SK-N-SH treated with all-trans-retinoic acid at 6 μM for 48 hours (cell line): Measurements from ENCODE around the gene HRG.

ENCODE experiments used
- ATAC-seq: fragments of 200-7000 bp; cut with Tn5 transposase; 3 replicates; pipeline ENCODE4 v1.9.1; 2020; ENCODE audit warnings: mild to moderate bottlenecking, moderate library complexity
- ARNTL ChIP-seq: fragments of 450-650 bp; formaldehyde crosslinking; IDR thresholded peaks from 2 replicates; pipeline ENCODE4 v1.5.0; 2020; ENCODE audit warnings: low read depth, mild to moderate bottlenecking, moderate library complexity, borderline replicate concordance
- BACH2 ChIP-seq: fragments of 250-450 bp; sonication (Bioruptor Pico); IDR thresholded peaks from 2 replicates; pipeline ENCODE4 v1.9.0; 2021; ENCODE audit warnings: mild to moderate bottlenecking, borderline replicate concordance
- CREB5 ChIP-seq: fragments of 250-450 bp; sonication (Bioruptor Pico); IDR thresholded peaks from 2 replicates; pipeline ENCODE4 v1.5.1; 2020; ENCODE audit warnings: low read depth, mild to moderate bottlenecking, moderate library complexity
- CSRNP3 ChIP-seq: fragments of 250-450 bp; sonication (Bioruptor Pico); IDR thresholded peaks from 2 replicates; pipeline ENCODE4 v1.5.1; 2021; ENCODE audit warnings: mild to moderate bottlenecking, moderate library complexity
- ESRRG ChIP-seq: fragments of 250-450 bp; sonication (Bioruptor Pico); IDR thresholded peaks from 2 replicates; pipeline ENCODE4 v1.6.1; 2021; ENCODE audit warnings: mild to moderate bottlenecking
- GLIS3 ChIP-seq: fragments of 250-450 bp; sonication (Bioruptor Pico); IDR thresholded peaks from 2 replicates; pipeline ENCODE4 v1.5.0; 2020; ENCODE audit warnings: mild to moderate bottlenecking, moderate library complexity
- OSR1 ChIP-seq: fragments of 250-450 bp; sonication (Bioruptor Pico); IDR thresholded peaks from 2 replicates; pipeline ENCODE4 v1.8.0; 2022; ENCODE audit warnings: moderate library complexity, mild to moderate bottlenecking, inconsistent platforms
- PATZ1 ChIP-seq: fragments of 250-450 bp; sonication (Bioruptor Pico); IDR thresholded peaks from 2 replicates; pipeline ENCODE4 v1.8.0; 2020; ENCODE audit warnings: mild to moderate bottlenecking, moderate library complexity, borderline replicate concordance
- POU6F1 ChIP-seq: fragments of 250-450 bp; sonication (Bioruptor Pico); IDR thresholded peaks from 2 replicates; pipeline ENCODE4 v1.8.0; 2021; ENCODE audit warnings: low read depth, mild to moderate bottlenecking, moderate library complexity, borderline replicate concordance
- PPARA ChIP-seq: fragments of 250-450 bp; sonication (Bioruptor Pico); IDR thresholded peaks from 2 replicates; pipeline ENCODE4 v1.5.0; 2020; ENCODE audit warnings: mild to moderate bottlenecking, borderline replicate concordance
- RARB ChIP-seq: fragments of 250-450 bp; sonication (Bioruptor Pico); IDR thresholded peaks from 2 replicates; pipeline ENCODE4 v1.8.0; 2021; ENCODE audit warnings: mild to moderate bottlenecking, moderate library complexity
- SNAI2 ChIP-seq: fragments of 250-450 bp; sonication (Bioruptor Pico); IDR thresholded peaks from 2 replicates; pipeline ENCODE4 v1.5.0; 2020; ENCODE audit warnings: mild to moderate bottlenecking, moderate library complexity
- TOX ChIP-seq: fragments of 250-450 bp; sonication (Bioruptor Pico); IDR thresholded peaks from 2 replicates; pipeline ENCODE4 v1.8.0; 2021; ENCODE audit warnings: mild to moderate bottlenecking, moderate library complexity, borderline replicate concordance
- TSHZ2 ChIP-seq: fragments of 250-450 bp; sonication (Bioruptor Pico); IDR thresholded peaks from 2 replicates; pipeline ENCODE4 v1.5.0; 2020; ENCODE audit warnings: mild to moderate bottlenecking, moderate library complexity
- ZC3H10 ChIP-seq: fragments of 250-450 bp; sonication (Bioruptor Pico); IDR thresholded peaks from 2 replicates; pipeline ENCODE4 v1.5.1; 2021; ENCODE audit warnings: mild to moderate bottlenecking, moderate library complexity
- ZNF565 ChIP-seq: fragments of 450-650 bp; formaldehyde crosslinking; conservative IDR thresholded peaks from 2 replicates; pipeline ENCODE4 v1.5.0; 2020; ENCODE audit warnings: low read depth, mild to moderate bottlenecking, moderate library complexity
- ZNF70 ChIP-seq: fragments of 450-650 bp; formaldehyde crosslinking; IDR thresholded peaks from 2 replicates; pipeline ENCODE4 v1.5.0; 2020; ENCODE audit warnings: mild to moderate bottlenecking, moderate library complexity
- ZNF8 ChIP-seq: fragments of 450-650 bp; formaldehyde crosslinking; IDR thresholded peaks from 2 replicates; pipeline ENCODE4 v1.5.0; 2020; ENCODE audit warnings: mild to moderate bottlenecking, moderate library complexity

The HRG gene

GRCh38 chr3:186648851-186649250, 17.0 kb upstream of the HRG start (continued):
- TF ChIP-seq TSHZ2, result no peak

GRCh38 chr3:186651678-186652215, 14.1 kb upstream of the HRG start:
- TF ChIP-seq ARNTL (CRISPR knock-in tag) (no peak), TOX (CRISPR knock-in tag) (no peak), PPARA (CRISPR knock-in tag) (no peak), SNAI2 (CRISPR knock-in tag) (no peak), RARB (CRISPR knock-in tag) (no peak), ZC3H10 (CRISPR knock-in tag) (no peak), CREB5 (CRISPR knock-in tag) (no peak), CSRNP3 (no peak), TSHZ2 (no peak), POU6F1 (no peak), OSR1 (no peak), ZNF8 (CRISPR knock-in tag) (no peak)
- no peak for ATAC-seq

GRCh38 chr3:186653080-186653707, 12.6 kb upstream of the HRG start:
- no peak; the same call in 2 of the 3 replicates for ATAC-seq
- TF ChIP-seq CSRNP3, result no peak
- no peak for TF ChIP-seq ZNF565 (CRISPR knock-in tag)
- no peak for TF ChIP-seq TOX (CRISPR knock-in tag)
- TF ChIP-seq ESRRG (CRISPR knock-in tag), result no peak
- no peak for TF ChIP-seq PATZ1
- no peak for TF ChIP-seq GLIS3 (CRISPR knock-in tag)
- TF ChIP-seq ZC3H10 (CRISPR knock-in tag), result no peak
- TF ChIP-seq POU6F1, result no peak
- TF ChIP-seq BACH2 (CRISPR knock-in tag), result no peak
- TF ChIP-seq ZNF70, result no peak
- TF ChIP-seq ARNTL (CRISPR knock-in tag), result no peak
- TF ChIP-seq SNAI2 (CRISPR knock-in tag), result no peak
- TF ChIP-seq CREB5 (CRISPR knock-in tag), result no peak
- no peak for TF ChIP-seq PPARA (CRISPR knock-in tag)
- no peak for TF ChIP-seq OSR1
